GM12872 (cell line): ENCODE measurements around the gene RORB.

Experiments
- CTCF ChIP-seq: IDR thresholded peaks from 3 replicates; pipeline ENCODE4 v1.5.1; 2011; ENCODE audit warnings: low read depth, mild to moderate bottlenecking, low read length, moderate library complexity; ENCODE audit not compliant: insufficient read depth

RORB gene

GRCh38 chr9:74672237-74672636 lies 175.1 kb downstream of the RORB start:
- TF ChIP-seq CTCF, result no peak

GRCh38 chr9:74674077-74674476 lies 176.9 kb downstream of the RORB start:
- TF ChIP-seq CTCF, result no peak

GRCh38 chr9:74681906-74682305 lies 184.8 kb downstream of the RORB start:
- no peak for TF ChIP-seq CTCF

- TF ChIP-seq CTCF, result no peak
Measured at GRCh38 chr9:74683322-74683721, 186.2 kb downstream of the RORB start.

- TF ChIP-seq CTCF, result no peak
Measured at GRCh38 chr9:74691058-74691457, 193.9 kb downstream of the RORB start.

GRCh38 chr9:74696520-74696919 lies 199.4 kb downstream of the RORB start:
- peak; percentile 40; the same call in 1 of the 3 replicates for TF ChIP-seq CTCF

GRCh38 chr9:74697535-74697934 lies 200.4 kb downstream of the RORB start:
- TF ChIP-seq CTCF, result no peak

- no peak for TF ChIP-seq CTCF
Measured at GRCh38 chr9:74711341-74711740, 214.2 kb downstream of the RORB start.
